Activated CD4-positive, alpha-beta T cell treated with anti-CD3 and anti-CD28 coated beads, Interleukin-2, amount 50 U/mL, for 16 hours (primary cell): Measurements from ENCODE around the gene CD22.
A peak's percentile ranks its signal among the peaks of the same experiment; 100 is the strongest.
"Not testable (repeated sequence)": the region's sequence is repeated elsewhere in the genome, so short reads cannot be mapped to it uniquely, and the experiment has no call there.

Source experiments
- DNase-seq: peaks from one replicate; pipeline ENCODE4 v3.0.0-alpha.2; 2020

Gene CD22

GRCh38 chr19:35345671-35346111, 16.7 kb downstream of the CD22 start:
- no peak for DNase-seq

- peak; percentile 66 for DNase-seq
Measured at GRCh38 chr19:35346193-35347052, 17.4 kb downstream of the CD22 start.

GRCh38 chr19:35347171-35347929, 18.4 kb downstream of the CD22 start, which contains the start of gene FFAR1:
TSS of gene FFAR1 (plus strand) at chr19:35347902. CDS start at chr19:35351552, 3,650 bp downstream.
- DNase-seq = peak; percentile 70

- no peak for DNase-seq
Measured at GRCh38 chr19:35347930-35348298, 18.9 kb downstream of the CD22 start.

GRCh38 chr19:35348911-35349611, 20.1 kb downstream of the CD22 start:
- DNase-seq = no peak

- no peak for DNase-seq
Measured at GRCh38 chr19:35349614-35350521, 20.9 kb downstream of the CD22 start.

- DNase-seq = no peak
Measured at GRCh38 chr19:35350591-35350990, 21.6 kb downstream of the CD22 start.

GRCh38 chr19:35351411-35352176, 22.6 kb downstream of the CD22 start:
- DNase-seq = no peak

- no peak for DNase-seq
Measured at GRCh38 chr19:35352177-35352447, 23.1 kb downstream of the CD22 start.

- DNase-seq = peak; percentile 79
Measured at GRCh38 chr19:35352448-35353304, 23.7 kb downstream of the CD22 start.

GRCh38 chr19:35353635-35354034, 24.6 kb downstream of the CD22 start:
- DNase-seq = no peak

- peak; percentile 27 for DNase-seq
Measured at GRCh38 chr19:35354898-35355297, 25.9 kb downstream of the CD22 start.

- no peak for DNase-seq
Measured at GRCh38 chr19:35355791-35356460, 26.9 kb downstream of the CD22 start.

- no peak for DNase-seq
Measured at GRCh38 chr19:35357867-35358573, 29.0 kb downstream of the CD22 start, which contains the start of gene FFAR3. TSS of gene FFAR3 (plus strand) at chr19:35358460. CDS start at chr19:35358891, 431 bp downstream.

GRCh38 chr19:35358834-35359233, 29.8 kb downstream of the CD22 start:
- DNase-seq = not testable (repeated sequence)

- not testable (repeated sequence) for DNase-seq
Measured at GRCh38 chr19:35359395-35359794, 30.4 kb downstream of the CD22 start.

GRCh38 chr19:35360081-35360480, 31.1 kb downstream of the CD22 start:
- not testable (repeated sequence) for DNase-seq

- no peak for DNase-seq
Measured at GRCh38 chr19:35360880-35361420, 32.0 kb downstream of the CD22 start.
